GM21717 (cell line): ENCODE data around the gene REXO2.

Experiments
- ATAC-seq: cut with Tn5 transposase; IDR thresholded peaks from one replicate; pipeline ENCODE4 v1.9.1; 2021; ENCODE audit warnings: mild to moderate bottlenecking, moderate library complexity; ENCODE audit not compliant: unreplicated experiment

REXO2 gene

DNA sequence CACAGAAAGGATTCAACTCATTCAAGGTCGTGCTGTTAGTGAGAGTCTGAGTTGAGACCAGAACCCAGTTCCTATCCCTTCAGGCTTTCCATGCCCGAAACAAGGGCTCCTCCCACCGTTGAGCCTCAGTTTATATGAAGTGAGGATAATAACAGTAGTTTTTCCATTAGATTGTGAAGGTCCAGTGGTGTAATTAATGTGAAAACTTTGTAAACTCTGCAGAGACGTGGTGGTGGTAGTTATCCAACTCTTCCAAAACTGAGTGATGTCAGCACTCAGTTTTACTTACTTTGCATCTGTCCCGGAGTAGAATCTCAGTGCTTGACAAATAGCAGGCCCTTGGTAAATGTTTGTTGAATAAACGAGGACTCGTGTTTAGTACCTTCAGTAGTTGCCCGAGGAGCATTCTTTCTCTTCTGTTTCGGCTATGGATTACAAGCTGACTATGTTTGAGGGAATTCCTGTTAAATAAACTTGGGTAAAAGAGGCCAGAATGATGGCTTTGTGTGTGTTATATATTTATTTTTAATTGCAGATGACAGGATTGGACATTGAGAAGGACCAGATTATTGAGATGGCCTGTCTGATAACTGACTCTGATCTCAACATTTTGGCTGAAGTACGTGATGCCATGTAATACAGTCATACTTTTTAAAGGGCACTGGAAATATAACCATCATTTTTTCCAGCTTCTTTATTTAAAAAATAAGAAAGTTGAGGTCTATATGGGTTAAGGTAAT lies 1.0 kb downstream of the REXO2 start:
- ATAC-seq, result no peak

DNA sequence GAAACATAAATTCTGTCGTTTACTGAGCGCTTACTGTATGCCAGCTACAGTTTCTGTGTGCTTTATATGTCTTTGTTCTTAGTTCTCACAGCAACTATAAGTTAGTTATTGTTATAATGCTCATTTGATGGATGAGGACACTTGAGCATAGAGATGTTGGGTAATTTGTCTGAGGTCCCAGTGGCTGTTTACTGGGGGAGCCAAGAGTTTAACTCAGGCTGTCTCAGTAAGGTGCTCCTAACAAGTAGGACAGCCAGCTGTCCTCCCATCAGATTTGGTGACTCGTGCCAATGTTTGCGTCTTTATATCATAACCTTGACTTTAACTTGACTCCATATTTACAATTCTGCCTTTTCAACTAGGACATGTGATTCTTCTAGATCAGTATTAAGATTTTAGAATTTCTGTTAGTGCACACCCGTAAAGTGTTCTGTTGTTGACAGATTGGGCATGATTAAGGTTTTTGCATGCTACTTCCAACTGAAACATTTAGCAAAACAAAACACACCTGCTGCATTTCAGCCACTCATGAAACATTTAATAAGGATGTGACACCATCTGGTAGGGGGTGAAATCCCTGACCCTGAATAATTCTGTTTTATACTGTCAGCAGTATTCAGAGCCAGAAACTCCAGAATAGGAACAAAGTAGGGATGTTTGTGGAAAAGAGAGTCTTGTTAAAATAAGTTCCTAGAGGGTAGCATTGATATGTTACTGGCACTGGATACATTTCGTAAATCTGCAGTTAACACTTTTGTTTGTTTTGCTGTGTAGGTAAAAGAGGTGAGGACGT lies 1.9 kb downstream of the REXO2 start:
- ATAC-seq, result no peak

DNA sequence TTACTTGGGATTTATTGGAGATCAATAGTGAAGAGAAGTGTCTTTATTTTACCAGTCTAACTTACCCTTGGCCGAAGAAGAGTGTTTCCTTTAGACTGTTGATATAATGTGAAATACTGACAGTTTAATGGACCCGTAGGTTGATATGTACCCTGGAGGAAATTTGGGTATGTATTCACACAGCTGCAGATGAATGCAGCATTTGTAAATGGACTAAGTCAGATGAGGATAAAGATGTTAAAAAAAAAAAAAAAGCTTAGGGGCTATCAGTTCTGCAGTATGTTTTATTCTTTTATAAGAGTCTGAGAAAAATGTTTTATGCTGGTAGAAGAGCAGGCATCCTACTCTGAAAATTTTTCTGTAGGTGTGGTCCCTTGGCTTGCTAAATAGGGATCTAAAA lies 2.7 kb downstream of the REXO2 start:
- ATAC-seq, result no peak

DNA sequence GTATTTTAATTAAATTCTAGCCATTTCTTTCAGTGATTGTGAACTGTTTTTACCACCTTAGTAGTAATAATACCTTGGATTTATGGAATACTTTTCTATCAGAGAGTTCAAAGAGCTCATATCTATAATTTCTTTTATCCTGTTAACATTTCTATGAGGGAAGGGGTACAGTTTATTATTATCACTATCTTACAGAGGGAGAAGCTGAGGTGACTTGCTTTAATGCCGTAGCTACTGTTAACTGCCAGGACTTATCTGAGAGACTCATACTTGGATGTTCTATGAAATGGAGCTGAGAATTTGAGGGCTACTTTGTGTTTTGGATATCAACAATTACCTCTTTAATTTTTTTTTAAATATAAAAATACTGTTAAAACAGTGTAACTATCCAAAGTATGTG lies 3.3 kb downstream of the REXO2 start:
- no peak for ATAC-seq

DNA sequence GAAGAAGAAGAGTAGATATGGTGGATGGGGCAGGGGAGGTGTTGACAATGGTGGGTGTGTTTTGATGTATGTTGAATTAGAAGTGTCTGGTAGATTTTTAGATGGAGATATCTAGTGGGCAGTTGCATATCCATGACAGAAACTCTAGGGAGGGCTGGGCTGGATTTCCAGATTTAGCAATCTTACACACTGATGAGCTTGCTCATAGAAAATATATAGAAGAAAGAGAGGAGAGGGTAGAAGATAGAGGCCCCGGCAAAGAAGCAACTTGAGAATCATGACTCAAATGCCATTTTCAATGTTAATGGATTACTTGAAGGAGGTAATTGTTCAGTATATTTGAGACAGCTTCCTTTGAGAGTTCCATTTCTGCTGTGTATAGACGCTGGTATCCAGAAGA lies 8.2 kb downstream of the REXO2 start:
- ATAC-seq, result no peak

DNA sequence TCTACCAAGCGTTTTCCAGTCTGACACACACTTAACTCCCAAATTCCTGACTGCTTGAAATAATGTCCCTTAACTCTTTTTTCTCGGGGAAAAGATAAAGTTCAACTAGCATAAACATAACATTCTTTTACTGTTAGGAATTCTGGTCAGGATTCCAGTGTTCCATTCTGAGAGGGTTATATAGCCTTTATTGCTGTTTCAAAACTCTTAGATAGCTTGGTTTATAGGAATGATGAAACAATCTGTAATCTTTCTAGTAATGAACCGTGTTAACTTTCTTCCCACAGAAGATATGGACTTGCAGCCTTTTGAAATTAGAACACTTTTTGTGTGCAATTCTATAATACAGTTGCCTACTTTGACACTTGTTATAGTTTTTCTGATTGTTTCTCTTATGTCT lies 8.6 kb downstream of the REXO2 start:
- ATAC-seq, result no peak

DNA sequence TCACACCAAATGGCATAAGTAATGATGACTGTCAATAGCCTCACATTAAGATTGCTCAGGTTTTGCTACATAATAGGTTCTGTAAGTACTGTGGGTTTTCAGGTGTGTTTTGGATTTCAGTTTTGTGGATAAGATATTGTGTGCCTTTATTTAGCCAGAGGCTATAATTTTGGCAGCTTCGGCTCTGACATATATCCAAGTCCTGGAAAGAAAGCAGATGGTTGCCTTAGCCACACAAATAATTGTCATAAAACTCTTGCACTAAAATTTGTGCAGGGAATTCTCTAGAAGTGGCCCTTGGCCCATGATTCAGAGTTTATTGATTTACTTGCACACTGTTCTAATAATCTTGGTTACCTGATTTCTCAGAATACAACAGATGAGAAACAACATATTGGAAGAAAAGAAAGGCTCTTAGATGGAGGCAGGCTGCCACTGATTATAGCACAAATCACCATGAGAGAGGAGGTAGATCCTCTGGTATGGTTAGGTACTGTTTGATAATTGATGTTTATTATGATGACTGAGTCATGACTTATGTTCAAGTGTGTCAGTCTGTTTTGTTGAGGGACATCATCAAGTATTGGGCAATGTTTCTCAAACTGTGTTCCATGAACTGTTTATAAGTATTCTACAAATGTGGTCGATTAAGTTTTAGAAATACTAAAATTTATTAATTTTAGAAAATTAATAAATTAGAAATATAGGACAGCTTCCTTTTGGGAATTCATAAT lies 9.6 kb downstream of the REXO2 start:
- no peak for ATAC-seq

DNA sequence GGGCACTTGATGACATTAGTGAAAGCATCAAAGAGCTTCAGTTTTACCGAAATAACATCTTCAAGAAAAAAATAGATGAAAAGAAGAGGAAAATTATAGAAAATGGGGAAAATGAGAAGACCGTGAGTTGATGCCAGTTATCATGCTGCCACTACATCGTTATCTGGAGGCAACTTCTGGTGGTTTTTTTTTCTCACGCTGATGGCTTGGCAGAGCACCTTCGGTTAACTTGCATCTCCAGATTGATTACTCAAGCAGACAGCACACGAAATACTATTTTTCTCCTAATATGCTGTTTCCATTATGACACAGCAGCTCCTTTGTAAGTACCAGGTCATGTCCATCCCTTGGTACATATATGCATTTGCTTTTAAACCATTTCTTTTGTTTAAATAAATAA lies 10.6 kb downstream of the REXO2 start:
- ATAC-seq, result no peak

DNA sequence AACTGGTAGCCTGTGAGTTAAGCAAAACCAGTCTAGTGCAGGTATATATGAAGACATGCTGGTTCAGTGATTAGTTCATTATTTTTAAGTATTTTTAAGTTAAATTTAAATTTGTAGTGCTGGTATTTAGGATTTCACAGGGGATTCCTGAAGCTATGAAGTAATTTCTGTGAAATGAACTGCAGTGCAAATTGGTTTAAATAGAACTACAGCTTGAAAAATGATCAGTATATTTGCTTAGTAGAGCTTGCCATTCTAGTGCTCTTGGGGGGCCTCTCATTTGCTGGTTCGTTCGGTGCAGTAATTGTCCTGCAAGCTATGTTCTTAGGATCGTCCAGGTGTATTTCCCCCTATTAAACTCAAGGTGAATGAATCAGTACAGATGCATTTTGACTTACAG lies 13.1 kb downstream of the REXO2 start:
- no peak for ATAC-seq

DNA sequence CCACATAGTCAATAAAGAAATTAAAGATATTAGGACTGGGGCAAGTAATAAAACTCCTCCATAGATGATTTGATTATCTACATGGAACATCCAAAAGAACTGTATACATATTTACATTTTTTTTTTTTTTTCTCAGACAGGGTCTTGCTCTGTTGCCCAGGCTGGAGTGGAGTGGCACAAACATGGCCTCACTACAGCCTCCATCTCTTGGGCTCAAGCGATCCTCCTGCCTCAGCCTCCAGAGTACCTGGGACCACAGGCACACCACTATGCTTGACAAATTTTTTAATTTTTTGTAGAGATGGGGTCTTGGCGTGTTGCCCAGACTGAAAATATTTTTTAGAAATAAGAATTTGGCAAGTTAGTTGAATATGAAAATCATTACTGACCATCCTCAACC lies 24.7 kb downstream of the REXO2 start:
- ATAC-seq, result no peak

DNA sequence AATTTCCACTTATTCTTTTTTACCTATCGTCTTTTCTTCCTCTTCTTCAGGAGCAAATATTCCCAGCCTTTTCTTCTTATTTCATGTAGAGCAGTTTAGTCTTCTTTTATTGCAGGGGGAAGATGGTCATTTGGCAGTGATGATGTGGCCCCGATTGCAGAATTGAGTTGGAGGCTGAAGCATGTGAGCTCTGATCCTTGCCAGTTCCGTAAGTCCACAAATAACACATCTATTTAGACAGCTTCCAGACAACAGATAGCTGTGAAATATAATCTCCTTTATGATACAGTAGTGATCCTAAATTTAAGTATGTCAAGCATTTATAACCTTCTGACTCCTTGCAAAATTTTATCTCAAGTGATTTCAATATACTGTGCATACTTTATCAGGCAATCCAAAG lies 27.5 kb downstream of the REXO2 start:
- no peak for ATAC-seq

DNA sequence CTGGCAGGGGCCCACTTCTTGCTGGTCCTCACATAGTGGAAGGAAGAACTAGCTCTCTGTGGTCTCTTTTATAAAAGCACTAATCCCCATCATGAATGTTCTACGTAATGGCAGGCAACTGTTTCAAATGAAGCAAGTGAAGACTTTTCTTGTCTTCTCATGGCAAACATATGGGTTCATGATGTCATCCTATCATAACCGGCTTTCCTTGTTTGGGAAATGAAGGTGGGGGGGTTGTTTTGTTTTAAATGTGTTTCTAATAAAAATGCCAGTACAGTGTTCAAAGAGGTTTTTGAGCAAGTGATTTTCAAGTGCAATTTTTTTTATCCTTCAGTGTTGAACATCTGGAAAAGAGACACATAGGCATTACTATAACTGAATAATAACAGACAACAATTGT lies 33.4 kb downstream of the REXO2 start:
- no peak for ATAC-seq

DNA sequence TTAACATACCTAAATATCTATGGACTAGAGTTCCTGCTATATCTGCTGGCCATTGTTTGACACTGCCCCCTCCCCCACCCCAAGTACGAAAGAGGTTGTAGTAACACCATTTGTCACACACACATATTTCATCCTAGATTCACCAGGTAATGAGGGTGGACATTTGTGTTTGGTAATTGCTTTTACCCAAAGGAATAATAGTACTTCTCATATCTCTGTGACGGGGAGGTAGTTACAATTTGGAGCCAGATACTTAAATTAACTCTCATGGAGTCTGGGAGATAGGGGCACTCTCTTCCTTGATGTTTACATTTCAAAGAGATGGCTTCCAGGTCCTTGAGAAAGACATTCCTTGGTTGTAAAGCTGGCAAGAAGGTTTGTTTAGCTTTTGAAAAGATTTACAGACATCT lies 38.7 kb downstream of the REXO2 start:
- no peak for ATAC-seq

DNA sequence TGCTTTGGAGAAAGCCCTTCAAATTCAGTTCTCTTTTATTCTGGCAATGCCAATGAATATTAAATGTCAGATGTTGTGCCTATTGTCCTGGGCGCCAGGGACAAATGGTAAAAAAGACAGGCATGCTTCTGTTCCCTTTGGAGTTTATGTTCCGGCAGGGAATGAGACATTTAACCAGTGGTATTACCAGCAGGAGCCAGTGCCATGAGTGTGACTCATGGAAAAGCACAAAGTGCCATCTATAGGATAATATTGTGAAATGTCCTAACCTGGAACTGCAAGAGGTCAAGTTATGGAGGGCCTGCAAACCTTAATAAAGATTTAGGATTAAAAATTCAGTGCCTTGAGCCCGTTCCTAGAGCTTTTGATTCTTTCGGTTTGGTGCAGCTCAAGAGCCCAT lies 39.5 kb downstream of the REXO2 start:
- ATAC-seq, result no peak

DNA sequence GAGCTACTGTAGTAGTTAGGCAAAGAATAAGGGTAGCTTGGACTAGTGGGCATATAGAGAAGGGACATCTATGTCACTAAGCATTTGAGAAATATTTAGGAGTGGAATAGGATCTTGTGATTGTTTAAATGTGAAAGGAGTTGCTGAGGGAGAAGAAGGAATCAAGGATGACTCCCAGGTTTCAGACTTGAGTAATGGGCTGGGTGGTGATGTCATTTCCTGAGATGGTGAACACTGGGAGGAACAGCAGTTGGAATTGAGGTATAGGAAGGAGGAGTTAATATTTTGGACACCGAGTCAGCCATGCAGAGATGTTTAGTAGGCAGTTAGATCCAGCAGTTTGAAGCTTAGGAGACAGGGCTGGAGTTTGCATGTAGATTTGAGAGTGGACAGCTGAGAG lies 40.1 kb downstream of the REXO2 start:
- no peak for ATAC-seq

DNA sequence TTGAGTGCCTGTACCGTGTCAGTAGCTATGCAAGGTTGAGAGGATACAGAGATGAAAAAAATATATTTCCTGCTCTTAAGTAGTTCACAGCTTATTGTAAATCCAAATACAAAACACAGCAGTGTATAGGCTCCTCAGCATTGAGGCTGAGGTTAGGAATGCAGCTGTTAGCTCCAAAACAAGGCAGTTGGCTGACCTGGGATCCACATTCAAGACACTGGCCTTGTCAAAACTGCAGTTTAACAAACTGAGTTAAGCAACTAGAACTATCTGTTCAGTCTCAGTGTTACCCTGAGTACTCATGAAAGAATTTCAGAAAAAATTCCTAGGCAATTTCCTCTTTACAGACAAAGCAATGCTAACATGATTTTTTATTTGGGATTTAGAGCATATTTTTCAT lies 42.8 kb downstream of the REXO2 start:
- no peak for ATAC-seq

DNA sequence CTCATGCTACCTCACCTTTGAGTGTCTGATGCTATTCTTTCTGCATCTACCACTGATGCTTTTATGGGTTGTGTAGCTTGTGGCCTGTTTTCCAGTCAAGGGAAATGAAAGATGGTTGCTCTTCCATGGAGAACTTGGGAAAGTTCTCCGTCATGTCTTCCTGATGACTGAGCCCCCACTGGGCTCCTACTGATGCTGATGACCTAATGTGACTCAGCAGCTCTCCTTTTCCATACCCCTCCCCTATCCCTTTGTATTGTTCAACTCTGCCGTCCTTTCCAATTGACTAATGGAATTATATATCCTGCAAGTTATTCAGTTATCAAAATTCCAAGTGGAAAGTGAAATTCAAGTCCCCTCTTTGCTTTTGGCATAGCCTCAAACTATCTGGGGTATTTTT lies 44.7 kb downstream of the REXO2 start:
- ATAC-seq, result no peak

DNA sequence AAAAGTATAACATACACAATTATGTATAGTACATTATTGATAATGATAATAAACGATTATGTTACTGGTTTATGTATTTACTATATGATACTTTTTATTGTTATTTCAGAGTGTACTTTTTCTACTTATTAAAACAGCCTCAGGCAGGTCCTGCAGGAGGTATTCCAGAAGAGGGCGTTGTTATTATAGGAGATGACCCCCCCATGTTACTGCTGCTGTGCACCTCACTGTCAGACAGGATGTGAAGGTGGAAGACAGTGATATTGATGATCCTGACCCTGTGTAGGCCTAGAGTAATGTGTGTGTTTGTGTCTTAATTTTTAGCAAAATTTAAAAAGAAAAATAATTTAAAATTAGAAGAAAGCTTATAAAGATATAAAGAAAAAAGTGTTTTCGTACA lies 57.6 kb downstream of the REXO2 start:
- no peak for ATAC-seq

DNA sequence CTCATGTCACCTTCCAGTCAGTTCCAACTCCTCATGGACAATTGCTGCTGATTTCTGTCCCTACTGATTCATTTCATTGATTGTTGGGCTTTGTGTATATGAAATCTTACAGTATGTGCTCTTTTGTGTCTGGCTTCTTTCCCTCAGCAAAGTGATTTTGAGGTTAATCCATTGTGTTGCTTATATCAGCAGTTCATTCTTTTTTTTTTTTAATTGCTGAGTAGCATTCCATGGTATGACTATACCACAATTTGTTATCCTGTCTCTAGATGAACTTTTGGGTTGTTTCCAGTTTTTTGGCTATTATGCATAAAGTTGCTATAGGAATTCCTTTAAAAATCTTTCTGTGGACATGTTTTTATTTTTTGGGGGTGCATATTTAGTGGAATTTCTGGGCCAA lies 60.5 kb downstream of the REXO2 start:
- no peak for ATAC-seq
